GM20000 (cell line): ENCODE results near the gene VWA3A.
"Not testable (repeated sequence)": the region's sequence is repeated elsewhere in the genome, so short reads cannot be mapped to it uniquely, and the experiment has no call there.

Experiments used
- DNase-seq: peaks from one replicate; pipeline ENCODE4 v3.0.0; 2012; ENCODE audit warnings: low spot score
- TF ChIP-seq, protein P1 (sequence below): IDR thresholded peaks from 2 replicates; pipeline ENCODE4 v1.5.1; 2012; ENCODE audit warnings: mild to moderate bottlenecking, control low read depth; ENCODE audit errors: extremely low read depth, missing control alignments

Gene VWA3A

GRCh38 chr16:22126037-22126558 lies 33.8 kb downstream of the VWA3A start:
- no peak for DNase-seq
- TF ChIP-seq, protein P1, sequence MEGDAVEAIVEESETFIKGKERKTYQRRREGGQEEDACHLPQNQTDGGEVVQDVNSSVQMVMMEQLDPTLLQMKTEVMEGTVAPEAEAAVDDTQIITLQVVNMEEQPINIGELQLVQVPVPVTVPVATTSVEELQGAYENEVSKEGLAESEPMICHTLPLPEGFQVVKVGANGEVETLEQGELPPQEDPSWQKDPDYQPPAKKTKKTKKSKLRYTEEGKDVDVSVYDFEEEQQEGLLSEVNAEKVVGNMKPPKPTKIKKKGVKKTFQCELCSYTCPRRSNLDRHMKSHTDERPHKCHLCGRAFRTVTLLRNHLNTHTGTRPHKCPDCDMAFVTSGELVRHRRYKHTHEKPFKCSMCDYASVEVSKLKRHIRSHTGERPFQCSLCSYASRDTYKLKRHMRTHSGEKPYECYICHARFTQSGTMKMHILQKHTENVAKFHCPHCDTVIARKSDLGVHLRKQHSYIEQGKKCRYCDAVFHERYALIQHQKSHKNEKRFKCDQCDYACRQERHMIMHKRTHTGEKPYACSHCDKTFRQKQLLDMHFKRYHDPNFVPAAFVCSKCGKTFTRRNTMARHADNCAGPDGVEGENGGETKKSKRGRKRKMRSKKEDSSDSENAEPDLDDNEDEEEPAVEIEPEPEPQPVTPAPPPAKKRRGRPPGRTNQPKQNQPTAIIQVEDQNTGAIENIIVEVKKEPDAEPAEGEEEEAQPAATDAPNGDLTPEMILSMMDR, result no peak

DNA sequence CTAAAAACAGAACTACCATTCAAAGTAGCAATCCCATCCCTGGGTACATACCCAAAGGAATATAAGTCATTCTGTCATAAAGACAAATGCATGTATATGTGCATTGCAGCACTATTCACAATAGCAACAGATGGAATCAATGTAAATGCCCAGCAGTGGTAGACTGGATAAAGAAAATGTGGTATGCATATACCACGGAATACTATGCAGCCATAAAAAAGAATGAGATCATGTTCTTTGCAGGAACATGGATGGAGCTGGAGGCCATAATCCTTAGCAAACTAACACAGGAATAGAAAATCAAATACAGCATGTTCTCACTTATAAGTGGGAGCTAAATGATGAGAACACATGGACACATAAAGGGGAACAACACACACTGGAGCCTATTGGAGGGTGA lies 36.2 kb downstream of the VWA3A start:
- DNase-seq, result not testable (repeated sequence)

DNA sequence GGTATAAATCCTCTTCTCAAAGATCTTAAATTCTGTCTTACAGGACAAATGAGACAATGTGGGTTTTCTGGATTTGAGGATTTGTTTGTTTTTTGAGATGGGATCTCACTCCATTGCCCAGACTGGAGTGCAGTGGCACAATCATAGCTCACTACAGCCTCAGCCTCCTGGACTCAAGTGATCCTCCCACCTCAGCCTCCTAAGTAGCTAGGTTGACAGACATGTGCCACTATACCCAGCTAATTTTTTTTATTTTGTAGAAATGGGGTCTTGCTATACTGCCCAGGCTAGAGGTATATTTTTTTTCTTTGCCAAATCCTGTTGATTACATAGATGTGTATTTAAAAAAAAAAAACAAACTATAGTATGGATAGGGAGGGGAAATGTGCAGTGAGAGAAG lies 38.2 kb downstream of the VWA3A start:
- TF ChIP-seq, protein P1, result no peak
- no peak for DNase-seq

- DNase-seq, result no peak
- TF ChIP-seq, protein P1, result no peak
Measured at GRCh38 chr16:22132801-22133200, 40.5 kb downstream of the VWA3A start.

- DNase-seq, result no peak
- TF ChIP-seq, protein P1, result no peak
Measured at GRCh38 chr16:22138482-22138881, 46.1 kb downstream of the VWA3A start.

DNA sequence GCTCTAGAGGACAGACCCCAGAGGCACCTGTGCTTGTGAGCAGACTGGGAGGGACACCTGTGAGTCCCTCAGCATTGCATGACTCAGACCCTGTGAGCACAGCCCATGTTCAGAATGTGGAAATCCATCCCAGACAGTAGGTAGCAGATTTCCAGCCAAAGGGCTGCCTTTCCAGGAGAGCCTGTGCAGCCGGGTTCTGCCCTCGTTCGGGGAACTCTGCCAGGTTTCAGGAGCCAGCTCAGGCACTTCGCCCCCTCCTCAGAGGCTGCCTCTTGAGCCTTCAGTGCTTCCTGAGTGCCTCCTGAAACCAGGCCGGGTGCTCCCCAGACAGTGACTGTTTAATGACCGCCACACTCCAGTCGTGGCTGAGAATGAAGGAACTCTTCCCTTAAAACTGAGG lies 46.7 kb downstream of the VWA3A start:
- TF ChIP-seq, protein P1, result no peak
- DNase-seq, result no peak

- TF ChIP-seq, protein P1, result no peak
- DNase-seq, result no peak
Measured at GRCh38 chr16:22139732-22140131, 47.4 kb downstream of the VWA3A start.

GRCh38 chr16:22141767-22142166 lies 49.4 kb downstream of the VWA3A start:
- TF ChIP-seq, protein P1, result no peak
- DNase-seq, result no peak
